K562 (cell line): ENCODE data around the gene IL13. TPM values are rescaled to one million over a fixed set of nuclear protein-coding genes. Genes with fewer than 3 reads are reported as not detected.

Experiments
- POU5F1 ChIP-seq: fragments of 150-350 bp; IDR thresholded peaks from 2 replicates; pipeline ENCODE4 v1.6.1; 2014; ENCODE audit warnings: borderline replicate concordance, low read length, low read depth, mild to moderate bottlenecking; ENCODE audit not compliant: partially characterized antibody
- SLC30A9 ChIP-seq: fragments of 250-450 bp; sonication (Bioruptor Pico); IDR thresholded peaks from 2 replicates; pipeline ENCODE4 v1.8.0; 2022; ENCODE audit warnings: mild to moderate bottlenecking, moderate library complexity
- STAG1 ChIP-seq: sonication (generic); formaldehyde crosslinking; IDR thresholded peaks from 2 replicates; pipeline ENCODE4 v1.5.0; 2020; ENCODE audit warnings: missing genetic modification reagents, borderline replicate concordance
- ZNF143 ChIP-seq: sonication (generic); formaldehyde crosslinking; IDR thresholded peaks from 2 replicates; pipeline ENCODE4 v1.9.0; 2022; ENCODE audit warnings: mild to moderate bottlenecking, missing genetic modification reagents
- ZNF165 ChIP-seq: fragments of 250-450 bp; sonication (Bioruptor Pico); IDR thresholded peaks from 2 replicates; pipeline ENCODE4 v1.4.0; 2020; ENCODE audit warnings: borderline replicate concordance
- polyA plus RNA-seq, 8 experiments: library from polyadenylated mRNA; depleted of rRNA in 4 of 8; stranded (reverse) in 5 of 8; unstranded in 3 of 8; fragments of >200 nt; fragmentation: Nextera tagmentation in 2 of 8; fragmentation: Illumina TruSeq in 1 of 8; extraction: Ambion mirVana in 2 of 8; extraction: Trizol in 1 of 8; gene quantifications; 2 replicates each; pipeline versions ENCODE4 v1.2.1 to v1.2.3, GENCODE V29; 2011 to 2014; ENCODE audit warnings: inconsistent platforms in 1 of 8, missing spikeins in 1 of 8
- total RNA-seq, 7 experiments: library from RNA; depleted of rRNA in 6 of 7; stranded (reverse); fragments of >200 nt in 6 of 7; fragmentation: Illumina TruSeq in 2 of 7; extraction: Trizol in 2 of 7; gene quantifications; 2 replicates each; pipeline versions ENCODE4 v1.2.1 to v1.2.3, GENCODE V29; 2011 to 2021; ENCODE audit warnings: low replicate concordance in 1 of 7
- TF ChIP-seq, protein P1 (sequence below), 2 experiments: fragments of 450-650 bp; formaldehyde crosslinking in 1 of 2; IDR thresholded peaks; 2 replicates each; pipeline versions ENCODE4 v1.4.0 to v1.6.1; 2014 to 2020; ENCODE audit warnings: mild to moderate bottlenecking in 2 of 2, borderline replicate concordance in 1 of 2, low read depth in 1 of 2
- TF ChIP-seq, protein P2 (sequence below): sonication (generic); formaldehyde crosslinking; IDR thresholded peaks from 2 replicates; pipeline ENCODE4 v1.8.0; 2022; ENCODE audit warnings: mild to moderate bottlenecking, missing genetic modification reagents, borderline replicate concordance
- TF ChIP-seq, protein P3 (sequence below): fragments of 450-650 bp; IDR thresholded peaks from 2 replicates; pipeline ENCODE4 v1.6.1; 2016; ENCODE audit warnings: mild to moderate bottlenecking
- TF ChIP-seq, protein P4 (sequence below): fragments of 250-450 bp; sonication (Bioruptor Pico); IDR thresholded peaks from 2 replicates; pipeline ENCODE4 v1.4.0; 2020
- TF ChIP-seq, protein P5 (sequence below): sonication (generic); formaldehyde crosslinking; IDR thresholded peaks from 2 replicates; pipeline ENCODE4 v1.8.0; 2022; ENCODE audit warnings: mild to moderate bottlenecking, low read depth, missing genetic modification reagents

IL13 gene
- total and polyA plus RNA-seq, 9 of the 15 experiments (the other 6 are each of a cell fraction or from before 2014, with no cell fraction given): not detected

DNA sequence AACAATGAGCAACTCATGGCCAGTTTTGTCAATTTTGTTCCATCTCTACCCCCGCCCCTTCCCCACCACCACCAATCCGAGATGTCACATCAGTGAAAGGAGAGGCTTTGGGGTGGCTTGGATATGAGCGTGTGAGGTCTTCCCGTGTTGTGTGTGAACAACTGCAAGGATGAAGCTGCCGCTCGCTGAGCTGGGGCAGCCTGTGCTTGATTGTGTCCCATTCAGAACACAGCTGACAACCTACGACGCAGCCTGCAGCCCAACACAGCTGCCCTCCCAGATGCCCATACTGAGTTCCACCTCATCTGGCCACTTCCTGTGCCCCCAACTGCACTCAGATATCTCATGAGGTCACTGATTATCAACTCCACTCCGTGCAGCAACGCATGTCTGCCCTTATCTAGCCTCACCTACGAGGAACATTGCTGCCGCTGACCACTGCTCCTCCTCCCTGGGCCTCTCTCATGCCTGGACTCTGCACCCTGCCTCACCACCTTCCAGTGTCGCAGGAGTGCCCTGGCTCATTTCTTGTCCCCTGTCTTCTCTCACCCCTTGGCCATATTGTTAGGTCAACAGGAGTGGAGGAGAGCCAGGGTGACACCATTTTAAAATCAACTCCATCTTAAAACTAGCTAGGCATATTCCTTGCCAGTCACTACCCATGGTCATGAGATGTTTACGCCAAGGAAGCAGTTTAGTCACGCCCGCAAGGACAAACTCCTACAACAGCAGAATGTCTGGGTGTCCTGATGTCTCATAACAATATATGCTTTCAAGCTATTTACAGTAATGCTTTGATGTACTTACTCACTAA lies 8.5 kb downstream of the IL13 start (continued):
- TF ChIP-seq, protein P1, sequence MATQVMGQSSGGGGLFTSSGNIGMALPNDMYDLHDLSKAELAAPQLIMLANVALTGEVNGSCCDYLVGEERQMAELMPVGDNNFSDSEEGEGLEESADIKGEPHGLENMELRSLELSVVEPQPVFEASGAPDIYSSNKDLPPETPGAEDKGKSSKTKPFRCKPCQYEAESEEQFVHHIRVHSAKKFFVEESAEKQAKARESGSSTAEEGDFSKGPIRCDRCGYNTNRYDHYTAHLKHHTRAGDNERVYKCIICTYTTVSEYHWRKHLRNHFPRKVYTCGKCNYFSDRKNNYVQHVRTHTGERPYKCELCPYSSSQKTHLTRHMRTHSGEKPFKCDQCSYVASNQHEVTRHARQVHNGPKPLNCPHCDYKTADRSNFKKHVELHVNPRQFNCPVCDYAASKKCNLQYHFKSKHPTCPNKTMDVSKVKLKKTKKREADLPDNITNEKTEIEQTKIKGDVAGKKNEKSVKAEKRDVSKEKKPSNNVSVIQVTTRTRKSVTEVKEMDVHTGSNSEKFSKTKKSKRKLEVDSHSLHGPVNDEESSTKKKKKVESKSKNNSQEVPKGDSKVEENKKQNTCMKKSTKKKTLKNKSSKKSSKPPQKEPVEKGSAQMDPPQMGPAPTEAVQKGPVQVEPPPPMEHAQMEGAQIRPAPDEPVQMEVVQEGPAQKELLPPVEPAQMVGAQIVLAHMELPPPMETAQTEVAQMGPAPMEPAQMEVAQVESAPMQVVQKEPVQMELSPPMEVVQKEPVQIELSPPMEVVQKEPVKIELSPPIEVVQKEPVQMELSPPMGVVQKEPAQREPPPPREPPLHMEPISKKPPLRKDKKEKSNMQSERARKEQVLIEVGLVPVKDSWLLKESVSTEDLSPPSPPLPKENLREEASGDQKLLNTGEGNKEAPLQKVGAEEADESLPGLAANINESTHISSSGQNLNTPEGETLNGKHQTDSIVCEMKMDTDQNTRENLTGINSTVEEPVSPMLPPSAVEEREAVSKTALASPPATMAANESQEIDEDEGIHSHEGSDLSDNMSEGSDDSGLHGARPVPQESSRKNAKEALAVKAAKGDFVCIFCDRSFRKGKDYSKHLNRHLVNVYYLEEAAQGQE (IDR thresholded peaks at IDR 0.05; ENCODE audit: borderline replicate concordance): no peak
- TF ChIP-seq, protein P1 (CRISPR knock-in tag; IDR thresholded peaks at IDR 0.05; ENCODE audit: low read depth): peak; percentile 88
- TF ChIP-seq ZNF143 (CRISPR knock-in tag) (no peak), ZNF165 (CRISPR knock-in tag) (peak; percentile 96), SLC30A9 (CRISPR knock-in tag) (no peak), POU5F1 (no peak), STAG1 (no peak)
- TF ChIP-seq, protein P2, sequence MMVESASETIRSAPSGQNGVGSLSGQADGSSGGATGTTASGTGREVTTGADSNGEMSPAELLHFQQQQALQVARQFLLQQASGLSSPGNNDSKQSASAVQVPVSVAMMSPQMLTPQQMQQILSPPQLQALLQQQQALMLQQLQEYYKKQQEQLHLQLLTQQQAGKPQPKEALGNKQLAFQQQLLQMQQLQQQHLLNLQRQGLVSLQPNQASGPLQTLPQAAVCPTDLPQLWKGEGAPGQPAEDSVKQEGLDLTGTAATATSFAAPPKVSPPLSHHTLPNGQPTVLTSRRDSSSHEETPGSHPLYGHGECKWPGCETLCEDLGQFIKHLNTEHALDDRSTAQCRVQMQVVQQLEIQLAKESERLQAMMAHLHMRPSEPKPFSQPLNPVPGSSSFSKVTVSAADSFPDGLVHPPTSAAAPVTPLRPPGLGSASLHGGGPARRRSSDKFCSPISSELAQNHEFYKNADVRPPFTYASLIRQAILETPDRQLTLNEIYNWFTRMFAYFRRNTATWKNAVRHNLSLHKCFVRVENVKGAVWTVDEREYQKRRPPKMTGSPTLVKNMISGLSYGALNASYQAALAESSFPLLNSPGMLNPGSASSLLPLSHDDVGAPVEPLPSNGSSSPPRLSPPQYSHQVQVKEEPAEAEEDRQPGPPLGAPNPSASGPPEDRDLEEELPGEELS (CRISPR knock-in tag): no peak
- TF ChIP-seq, protein P3, sequence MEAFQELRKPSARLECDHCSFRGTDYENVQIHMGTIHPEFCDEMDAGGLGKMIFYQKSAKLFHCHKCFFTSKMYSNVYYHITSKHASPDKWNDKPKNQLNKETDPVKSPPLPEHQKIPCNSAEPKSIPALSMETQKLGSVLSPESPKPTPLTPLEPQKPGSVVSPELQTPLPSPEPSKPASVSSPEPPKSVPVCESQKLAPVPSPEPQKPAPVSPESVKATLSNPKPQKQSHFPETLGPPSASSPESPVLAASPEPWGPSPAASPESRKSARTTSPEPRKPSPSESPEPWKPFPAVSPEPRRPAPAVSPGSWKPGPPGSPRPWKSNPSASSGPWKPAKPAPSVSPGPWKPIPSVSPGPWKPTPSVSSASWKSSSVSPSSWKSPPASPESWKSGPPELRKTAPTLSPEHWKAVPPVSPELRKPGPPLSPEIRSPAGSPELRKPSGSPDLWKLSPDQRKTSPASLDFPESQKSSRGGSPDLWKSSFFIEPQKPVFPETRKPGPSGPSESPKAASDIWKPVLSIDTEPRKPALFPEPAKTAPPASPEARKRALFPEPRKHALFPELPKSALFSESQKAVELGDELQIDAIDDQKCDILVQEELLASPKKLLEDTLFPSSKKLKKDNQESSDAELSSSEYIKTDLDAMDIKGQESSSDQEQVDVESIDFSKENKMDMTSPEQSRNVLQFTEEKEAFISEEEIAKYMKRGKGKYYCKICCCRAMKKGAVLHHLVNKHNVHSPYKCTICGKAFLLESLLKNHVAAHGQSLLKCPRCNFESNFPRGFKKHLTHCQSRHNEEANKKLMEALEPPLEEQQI: no peak
- TF ChIP-seq, protein P4, sequence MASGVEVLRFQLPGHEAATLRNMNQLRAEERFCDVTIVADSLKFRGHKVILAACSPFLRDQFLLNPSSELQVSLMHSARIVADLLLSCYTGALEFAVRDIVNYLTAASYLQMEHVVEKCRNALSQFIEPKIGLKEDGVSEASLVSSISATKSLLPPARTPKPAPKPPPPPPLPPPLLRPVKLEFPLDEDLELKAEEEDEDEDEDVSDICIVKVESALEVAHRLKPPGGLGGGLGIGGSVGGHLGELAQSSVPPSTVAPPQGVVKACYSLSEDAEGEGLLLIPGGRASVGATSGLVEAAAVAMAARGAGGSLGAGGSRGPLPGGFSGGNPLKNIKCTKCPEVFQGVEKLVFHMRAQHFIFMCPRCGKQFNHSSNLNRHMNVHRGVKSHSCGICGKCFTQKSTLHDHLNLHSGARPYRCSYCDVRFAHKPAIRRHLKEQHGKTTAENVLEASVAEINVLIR (CRISPR knock-in tag): peak; percentile 86
- TF ChIP-seq, protein P5, sequence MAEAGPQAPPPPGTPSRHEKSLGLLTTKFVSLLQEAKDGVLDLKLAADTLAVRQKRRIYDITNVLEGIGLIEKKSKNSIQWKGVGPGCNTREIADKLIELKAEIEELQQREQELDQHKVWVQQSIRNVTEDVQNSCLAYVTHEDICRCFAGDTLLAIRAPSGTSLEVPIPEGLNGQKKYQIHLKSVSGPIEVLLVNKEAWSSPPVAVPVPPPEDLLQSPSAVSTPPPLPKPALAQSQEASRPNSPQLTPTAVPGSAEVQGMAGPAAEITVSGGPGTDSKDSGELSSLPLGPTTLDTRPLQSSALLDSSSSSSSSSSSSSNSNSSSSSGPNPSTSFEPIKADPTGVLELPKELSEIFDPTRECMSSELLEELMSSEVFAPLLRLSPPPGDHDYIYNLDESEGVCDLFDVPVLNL (CRISPR knock-in tag): no peak
